ENCODE data around the gene AP3D1.
A peak's percentile ranks its signal among the peaks of the same experiment; 100 is the strongest.

The AP3D1 gene

DNA sequence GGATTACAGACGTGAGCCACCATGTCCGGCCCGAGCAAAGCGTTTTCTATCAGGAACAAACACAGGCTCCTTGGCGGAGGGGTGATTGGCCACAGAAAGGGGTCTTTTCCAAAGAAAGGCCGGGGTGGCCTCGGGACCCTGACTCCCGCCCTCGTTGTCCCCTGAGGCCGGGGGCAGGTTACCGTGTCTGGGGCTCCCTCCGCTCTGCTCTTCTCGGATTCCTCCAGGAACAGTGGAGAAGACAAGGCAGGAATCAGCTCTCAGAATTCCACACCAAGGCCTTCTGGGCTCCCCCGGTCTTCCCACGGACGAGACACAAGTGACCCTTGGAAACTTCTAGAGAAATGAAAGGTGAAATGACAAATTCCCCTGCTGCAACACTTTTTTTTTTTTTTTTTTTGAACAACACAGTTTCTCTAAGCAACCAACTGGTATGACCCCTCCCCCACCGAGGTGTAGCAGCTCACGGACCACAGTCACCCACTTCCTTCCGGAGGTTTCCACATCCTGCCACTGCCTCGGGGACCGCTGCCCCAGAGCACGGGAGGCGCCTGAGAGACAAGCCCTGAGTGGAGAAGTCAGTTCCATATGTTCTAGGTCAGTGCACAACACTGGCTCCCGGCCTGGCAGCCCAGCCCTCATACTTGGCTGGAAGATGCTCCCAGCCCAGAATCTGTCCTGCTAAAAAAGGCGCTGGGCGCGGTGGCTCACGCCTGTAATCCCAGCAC lies 66.2 kb downstream of the AP3D1 start:
- ATAC-seq (peak; percentile 62), DNase-seq (peak; percentile 94)

DNA sequence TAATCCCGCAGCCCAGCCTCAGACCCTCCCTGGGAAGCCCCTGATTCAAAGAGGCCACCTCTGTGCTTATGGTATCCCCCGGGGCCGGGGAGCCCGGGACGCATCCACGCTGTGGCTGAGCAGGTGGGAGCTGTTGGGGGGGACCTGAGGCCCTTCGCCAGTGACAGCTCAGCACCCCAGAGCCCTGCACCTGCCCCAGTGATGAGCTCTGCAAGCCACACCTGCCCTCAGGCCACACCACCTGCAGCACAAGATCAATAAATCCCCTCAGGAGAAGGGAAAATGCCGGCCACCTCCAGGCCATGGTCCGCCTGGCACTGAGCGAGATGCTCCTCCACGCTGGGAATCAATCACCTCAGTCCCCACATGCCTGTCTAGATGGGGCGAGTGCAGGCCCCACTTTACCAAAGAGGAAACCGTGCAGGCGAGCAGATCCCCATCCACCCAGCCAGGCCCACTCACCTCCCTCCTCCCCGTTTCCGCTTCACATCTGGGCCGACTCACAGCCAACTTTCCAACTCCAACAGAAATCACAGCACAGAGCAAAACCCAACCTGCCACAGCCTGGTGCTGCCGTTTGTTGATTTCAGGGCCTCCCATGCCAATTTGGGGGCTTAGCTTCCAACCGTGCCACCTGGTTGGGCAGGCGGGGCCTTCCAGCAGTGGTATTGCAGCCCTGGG lies 68.1 kb downstream of the AP3D1 start:
- peak; percentile 71 for DNase-seq
- ATAC-seq, result peak; percentile 26

DNA sequence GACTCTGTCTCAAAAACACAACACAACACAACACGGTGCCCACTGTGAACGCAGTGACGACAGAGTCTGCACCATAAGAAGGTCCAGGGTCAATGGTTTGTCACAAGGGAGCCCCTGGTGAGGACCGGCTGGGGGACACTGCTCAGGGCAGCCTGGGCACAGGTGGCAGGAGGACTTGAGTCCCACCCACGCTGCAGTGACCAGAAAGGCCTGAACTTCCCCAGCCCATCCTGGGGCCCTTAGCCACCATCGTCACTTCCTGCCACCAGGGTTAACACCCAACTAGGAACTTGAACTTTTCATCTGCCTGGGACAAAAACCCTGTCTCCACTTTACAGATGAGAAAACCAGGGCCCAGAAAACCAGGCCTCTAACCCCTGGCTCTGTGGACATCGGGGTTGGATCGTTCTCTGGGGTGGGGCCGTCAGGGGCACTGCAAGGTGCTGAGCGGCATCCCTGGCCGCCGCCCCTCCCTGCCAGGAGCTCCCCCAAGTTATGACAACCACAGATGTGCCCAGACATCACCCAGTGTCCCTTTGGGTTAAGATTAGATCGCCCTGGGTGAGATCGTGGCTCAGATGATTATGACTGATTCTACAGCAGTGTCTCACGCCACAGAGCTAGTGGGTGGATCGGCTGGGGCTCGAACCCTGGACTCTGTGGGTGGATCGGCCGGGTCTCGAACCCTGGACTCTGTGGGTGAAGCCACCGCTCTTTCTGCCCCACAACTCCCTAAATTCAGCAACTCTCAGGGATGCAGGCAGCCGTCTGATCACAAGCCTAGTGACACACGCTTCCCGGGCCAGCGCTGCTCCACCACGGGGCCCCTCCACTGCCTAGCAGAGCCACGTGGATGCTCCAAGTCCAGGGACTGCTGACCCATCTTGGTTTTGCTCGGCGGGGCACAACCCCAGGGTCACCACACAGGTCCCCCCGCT lies 69.2 kb downstream of the AP3D1 start:
- ATAC-seq, result peak; percentile 30

GRCh38 chr19:2080336-2080988 lies 70.9 kb downstream of the AP3D1 start:
- no peak for ATAC-seq
- DNase-seq, result no peak

More for the DNA sequence above, 69.2 kb downstream of the AP3D1 start:
- DNase-seq, result peak; percentile 69

GRCh38 chr19:2079865-2080301 lies 71.5 kb downstream of the AP3D1 start:
- DNase-seq, result no peak
- no peak for ATAC-seq

DNA sequence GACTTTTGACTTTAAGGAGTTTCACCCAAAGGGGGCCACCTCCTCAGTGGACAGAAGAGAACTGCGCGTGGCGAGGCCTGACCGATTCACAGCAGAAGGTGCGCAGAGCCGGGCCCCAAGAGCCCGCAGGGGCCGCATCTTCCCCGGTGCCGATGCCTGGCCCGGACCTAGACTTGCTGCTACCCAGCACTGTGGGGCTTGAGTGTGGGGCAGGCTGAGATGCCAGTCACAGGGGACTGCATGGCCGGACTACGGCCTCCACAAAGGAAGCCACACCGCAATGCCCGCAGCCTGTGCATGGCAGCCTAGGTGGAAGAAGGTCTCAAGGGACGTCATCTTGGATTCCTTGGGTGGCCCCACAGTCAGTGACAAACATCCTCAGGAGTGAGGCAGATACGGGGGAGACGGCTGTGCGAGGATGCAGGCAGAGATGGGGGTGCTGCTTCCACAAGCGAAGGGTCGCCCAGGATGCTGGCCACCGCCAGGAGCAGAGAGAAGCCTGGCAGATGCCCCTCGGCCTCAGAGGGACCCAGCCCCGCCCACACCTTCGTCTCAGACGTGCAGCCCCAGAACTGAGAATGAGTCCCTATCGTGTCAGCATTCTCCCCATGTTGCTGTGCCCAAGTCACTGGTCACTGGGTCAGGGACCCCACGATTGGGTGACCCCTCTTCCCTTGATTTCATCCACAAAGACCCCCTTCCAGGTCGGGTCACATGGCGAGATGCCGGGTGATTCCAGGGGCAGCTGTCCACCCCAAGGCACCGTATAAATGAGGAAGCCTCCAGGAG lies 72.1 kb downstream of the AP3D1 start:
- no peak for ATAC-seq
- no peak for DNase-seq

DNA sequence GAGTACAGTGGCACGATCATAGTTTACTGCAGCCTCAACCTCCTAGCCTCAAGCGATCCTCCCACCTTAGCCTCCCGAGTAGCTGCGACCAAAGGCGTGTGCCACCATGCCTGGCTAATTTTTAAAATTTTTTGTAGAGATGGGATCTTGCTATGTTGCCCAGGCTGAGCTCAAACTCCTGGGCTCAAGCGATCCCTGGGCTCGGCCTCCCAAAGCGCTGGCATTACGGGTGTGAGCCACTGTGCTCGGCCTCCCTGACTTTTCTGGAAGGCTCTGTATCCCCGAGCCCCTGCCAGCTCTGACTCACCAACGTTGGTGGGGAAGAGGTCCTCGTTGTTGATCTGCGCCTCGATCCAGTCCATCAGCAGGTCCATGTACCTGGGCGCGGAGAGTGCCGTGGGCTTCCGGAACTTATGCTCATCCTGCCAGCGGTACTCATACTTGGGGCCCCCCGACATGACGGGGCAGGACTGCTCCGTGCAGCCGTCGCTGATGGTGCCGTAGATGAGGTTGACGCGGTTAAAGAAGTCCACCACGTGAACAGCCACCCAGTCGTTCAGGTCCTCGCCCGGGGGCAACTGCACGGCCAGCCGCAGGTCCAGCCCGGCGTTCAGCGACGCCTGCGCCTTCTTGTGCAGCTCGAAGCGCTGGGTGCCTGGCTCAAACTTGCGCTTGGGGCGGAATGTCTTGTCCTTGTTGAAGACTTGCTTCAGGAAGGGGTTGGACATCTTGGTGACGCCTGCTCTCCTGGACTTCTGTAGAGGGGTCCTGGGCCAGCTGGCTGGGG lies 73.3 kb downstream of the AP3D1 start:
- DNase-seq (no peak), ATAC-seq (no peak)

- ATAC-seq (no peak), DNase-seq (no peak)
Measured at GRCh38 chr19:2077398-2077797, 74.0 kb downstream of the AP3D1 start.

DNA sequence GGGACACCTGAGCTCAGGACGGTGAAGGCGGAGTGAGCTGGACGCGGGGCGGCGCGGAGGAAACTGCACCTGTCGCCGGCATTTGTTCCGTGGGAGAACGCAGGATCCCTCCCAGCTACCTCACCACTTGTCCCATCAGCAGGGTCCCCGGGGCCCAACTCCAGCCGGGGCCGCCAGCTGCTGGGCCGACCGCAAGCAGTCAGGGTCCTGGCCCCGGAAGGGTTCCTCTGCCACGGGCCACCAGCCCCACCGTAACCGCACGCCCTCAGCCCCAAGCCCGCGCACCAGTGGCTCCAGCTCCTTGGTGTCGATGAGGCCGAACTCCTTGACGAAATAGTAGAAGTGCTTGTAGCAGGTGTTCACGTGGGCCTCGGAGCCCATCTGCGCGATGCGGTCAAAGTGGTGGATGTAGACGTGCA lies 74.8 kb downstream of the AP3D1 start:
- no peak for ATAC-seq

DNA sequence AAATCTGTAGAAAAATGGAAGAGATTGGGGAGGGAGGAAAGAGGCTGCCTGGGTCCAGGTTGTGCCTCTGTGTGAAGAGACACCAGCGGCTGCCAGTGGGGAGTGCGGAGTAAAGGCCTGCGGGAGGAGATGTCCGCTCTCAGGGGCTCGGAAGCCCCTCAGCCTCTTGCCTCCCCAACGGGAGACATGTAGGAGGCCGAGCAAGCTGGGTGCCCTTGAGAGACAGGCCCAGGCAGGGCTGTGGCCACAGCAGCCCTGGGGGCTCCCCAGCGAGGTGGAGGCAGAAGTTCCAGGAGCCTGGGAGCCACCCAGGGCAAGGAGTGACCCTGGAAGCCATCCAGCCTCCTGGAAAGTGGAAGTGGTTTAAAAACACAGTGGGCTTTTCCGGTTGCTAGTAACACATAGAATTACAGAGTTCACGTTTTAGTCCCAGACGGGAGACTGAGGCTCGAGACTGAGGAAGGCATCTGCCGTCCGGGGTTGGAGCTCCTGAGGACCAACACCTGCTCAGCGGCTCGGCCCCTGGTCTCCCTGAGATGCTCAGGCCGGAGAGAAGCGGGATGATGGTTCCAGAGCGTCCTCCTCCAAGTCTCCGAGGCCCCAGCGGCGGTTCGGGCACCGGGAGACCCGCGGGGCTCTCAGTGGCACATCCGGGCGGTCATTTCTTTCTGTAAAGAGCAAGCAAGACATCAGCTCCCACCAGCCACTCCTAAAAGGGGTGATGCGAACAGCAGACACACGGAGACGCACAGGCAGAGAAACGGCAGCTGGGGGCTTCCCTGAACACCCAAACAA lies 78.4 kb downstream of the AP3D1 start:
- ATAC-seq, result no peak
- DNase-seq, result no peak

More for the DNA sequence above, 74.8 kb downstream of the AP3D1 start:
- DNase-seq, result no peak

DNA sequence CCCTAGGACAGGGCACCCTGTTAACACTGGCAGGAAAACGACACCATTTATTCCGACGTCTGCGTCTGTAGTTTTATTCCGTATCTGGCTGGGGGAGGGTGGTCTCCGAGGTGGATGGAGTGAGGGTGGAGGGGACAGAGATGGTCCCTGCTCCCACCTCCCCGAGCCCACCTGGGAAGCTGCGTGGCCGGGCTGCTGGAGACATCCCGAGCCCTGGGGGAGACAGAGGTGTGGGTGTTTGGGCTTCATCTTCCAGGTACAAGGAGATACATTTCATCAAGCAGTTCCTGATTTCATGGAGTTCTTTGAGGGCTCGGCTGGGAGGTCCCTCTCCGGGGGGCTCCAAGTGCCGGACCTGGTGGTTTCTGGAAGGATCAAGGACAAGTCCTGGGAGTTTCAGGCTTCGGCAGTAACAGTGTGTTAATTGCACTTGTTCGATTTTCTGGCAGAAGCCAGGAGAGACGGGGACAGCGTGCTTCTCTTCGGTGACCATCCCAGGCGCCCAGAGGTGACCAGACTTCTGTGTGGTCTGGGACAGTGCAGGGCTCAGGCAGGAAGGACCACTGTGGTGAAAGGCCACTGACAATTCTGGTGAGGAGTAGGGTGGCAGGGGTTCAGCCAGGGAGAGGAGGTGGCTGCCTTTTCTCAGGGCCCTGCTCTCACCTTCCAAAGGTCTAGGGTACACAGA lies 80.2 kb downstream of the AP3D1 start:
- no peak for ATAC-seq
- no peak for DNase-seq

DNA sequence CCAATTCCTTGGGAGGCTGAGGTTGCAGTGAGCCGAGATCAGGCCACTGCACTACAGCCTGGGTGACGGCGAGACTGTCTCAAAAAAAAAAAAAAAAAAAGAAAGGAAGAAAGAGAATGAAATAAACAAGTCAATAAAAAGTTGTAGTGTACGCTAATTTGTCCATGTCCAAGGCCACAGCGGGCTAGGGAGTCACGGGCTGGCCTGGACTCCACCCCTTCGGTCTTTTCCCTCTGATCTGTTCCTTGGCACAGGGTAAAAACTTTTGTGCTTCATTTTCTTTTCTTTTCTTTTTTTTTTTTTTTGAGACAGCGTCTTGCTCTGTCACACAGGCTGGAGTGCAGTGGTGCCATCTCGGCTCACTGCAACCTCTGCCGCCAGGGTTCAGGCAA lies 80.9 kb downstream of the AP3D1 start:
- ATAC-seq (no peak), DNase-seq (no peak)

DNA sequence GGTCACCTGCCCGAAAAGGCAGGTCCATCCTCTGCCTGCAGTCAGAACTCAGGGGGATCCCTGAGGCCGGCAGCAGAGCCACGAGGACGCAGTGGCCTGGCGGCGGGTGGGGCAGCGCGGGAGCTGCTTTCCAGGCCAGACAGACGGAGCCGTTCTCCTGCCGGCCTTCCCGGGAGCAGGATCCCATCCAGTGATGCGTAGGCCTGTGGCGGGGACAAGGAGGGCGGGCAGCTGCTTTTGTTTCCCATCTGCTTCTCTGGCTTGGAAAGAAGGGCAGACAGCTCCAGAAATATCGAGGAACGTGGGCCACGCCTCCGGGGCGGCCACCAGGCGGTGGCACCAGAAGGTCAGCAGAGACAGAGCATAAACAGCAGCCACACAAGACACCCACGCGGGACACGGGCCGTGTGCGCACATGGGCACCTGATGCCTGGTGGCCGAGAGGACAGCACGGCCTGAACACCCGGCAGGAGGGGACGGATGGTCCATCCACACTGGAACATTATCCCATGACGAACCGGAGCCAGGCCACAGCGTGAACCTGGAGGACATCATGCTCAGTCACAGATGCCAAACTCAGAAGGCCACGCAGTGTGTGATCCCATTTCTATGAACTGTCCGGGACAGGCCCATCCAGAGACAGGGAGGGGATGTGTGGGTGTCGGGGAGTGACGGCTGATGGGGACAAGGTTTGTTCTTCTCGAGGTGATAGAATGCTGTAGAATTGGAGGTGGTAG lies 86.4 kb downstream of the AP3D1 start:
- DNase-seq (no peak), ATAC-seq (no peak)

- ATAC-seq (no peak), DNase-seq (no peak)
Measured at GRCh38 chr19:2064395-2064787, 87.0 kb downstream of the AP3D1 start.

DNA sequence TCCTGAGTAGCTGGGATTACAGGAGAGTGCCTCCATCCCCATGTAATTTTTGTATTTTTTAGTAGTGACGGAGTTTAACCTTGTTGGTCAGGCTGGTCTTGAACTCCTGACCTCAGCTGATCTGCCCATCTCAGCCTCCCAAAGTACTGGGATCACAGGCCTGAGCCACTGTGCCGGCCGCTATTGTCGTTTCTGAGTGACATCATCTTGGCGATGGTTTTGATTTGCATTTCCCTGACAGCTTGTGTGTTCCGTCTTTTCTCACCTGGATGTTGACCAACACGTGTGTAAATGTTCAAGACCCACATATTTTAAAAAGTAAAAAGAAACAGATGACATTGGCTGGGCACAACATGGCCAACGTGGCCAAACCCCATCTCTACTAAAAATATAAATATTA lies 87.5 kb downstream of the AP3D1 start:
- DNase-seq, result no peak
- no peak for ATAC-seq

- DNase-seq (no peak), ATAC-seq (no peak)
Measured at GRCh38 chr19:2062770-2063169, 88.6 kb downstream of the AP3D1 start.

DNA sequence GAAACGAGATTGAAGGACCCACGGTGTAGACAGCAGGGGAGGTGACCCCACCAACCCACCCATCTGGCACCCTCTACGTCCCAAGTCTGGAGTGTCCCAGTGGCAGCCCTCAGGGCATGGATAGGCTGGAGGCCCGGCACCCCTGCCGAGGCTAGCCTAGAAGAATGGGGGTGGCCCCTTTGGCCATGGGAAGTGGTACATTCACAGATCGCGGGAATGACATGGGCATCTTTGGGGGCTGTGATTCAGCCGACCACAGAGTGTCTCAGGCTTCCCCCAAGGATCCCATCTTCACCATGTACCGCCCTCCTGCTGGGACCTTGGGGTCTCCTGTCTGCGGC lies 89.0 kb downstream of the AP3D1 start:
- ATAC-seq, result no peak
- DNase-seq, result no peak

All from stimulated activated naive CD8-positive, alpha-beta T cell treated with anti-CD3 and anti-CD28 coated beads, Interleukin-15, Interleukin-2, amounts not matched to agents 100 U/mL and 50 U/mL, for 24 hours (primary cell).